NCI-H2196 treated with DMSO at 0.1 percent for 48 hours (cell line): Measurements from ENCODE around the gene AQP12B.

Experiments used
- DNase-seq: peaks from one replicate; lab custom pipeline; 2025; ENCODE audit not compliant: unreplicated experiment; lab: John Stamatoyannopoulos, UW

Gene AQP12B

DNA sequence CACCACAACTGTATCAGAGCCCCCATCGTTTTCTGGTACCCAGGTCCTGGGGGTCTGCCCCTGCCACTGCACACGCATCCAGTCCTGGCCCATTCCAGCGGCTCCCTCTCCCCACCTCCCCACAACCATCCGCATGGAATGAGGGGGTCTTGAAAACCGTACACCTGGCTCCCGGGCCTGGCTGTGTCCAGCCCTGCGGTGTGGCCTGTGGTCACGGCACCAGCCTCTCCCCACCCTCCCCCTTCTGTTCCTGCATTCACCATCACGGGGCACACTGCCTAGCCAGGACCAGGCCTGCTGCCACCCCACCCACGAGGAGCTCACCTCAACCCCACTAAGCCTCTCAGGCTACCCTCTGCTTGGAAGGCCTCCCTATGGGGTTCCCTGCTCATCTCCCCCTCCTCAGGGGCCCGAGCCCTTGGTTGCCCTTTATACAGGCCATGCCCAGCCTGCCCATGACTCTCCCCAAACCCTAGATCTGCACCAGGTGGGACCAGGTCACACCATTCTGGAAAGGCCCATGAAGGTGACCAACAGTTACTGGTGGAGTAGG is 46.0 kb downstream of the AQP12B start:
- DNase-seq = no peak

DNA sequence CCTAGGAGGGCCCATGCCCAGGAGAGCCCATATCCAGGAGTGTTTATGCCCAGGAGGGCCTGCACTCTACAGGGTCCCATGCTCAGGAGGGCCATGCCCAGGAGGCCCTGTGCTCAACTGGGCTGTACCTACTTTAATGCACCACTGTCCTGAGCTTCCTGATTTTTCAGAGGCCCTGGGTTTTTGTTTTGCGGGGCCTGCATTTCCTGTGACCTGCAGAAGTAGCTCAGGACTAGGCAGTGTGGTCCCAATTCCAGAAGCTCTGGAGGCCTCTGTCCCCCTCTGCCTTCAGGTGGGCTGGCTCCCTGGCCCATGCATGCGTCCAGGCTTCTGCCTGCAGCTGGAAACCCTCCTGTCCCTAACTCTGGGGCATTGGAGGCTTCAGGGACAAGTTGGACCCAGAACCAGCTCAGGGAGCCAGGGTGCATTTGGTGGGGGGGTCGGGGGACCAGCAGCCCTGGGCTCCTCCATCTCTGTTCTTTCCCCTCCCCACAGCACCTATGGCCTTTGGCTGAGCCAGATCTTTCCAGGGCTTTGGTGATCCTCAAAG is 46.6 kb downstream of the AQP12B start:
- DNase-seq = no peak

DNA sequence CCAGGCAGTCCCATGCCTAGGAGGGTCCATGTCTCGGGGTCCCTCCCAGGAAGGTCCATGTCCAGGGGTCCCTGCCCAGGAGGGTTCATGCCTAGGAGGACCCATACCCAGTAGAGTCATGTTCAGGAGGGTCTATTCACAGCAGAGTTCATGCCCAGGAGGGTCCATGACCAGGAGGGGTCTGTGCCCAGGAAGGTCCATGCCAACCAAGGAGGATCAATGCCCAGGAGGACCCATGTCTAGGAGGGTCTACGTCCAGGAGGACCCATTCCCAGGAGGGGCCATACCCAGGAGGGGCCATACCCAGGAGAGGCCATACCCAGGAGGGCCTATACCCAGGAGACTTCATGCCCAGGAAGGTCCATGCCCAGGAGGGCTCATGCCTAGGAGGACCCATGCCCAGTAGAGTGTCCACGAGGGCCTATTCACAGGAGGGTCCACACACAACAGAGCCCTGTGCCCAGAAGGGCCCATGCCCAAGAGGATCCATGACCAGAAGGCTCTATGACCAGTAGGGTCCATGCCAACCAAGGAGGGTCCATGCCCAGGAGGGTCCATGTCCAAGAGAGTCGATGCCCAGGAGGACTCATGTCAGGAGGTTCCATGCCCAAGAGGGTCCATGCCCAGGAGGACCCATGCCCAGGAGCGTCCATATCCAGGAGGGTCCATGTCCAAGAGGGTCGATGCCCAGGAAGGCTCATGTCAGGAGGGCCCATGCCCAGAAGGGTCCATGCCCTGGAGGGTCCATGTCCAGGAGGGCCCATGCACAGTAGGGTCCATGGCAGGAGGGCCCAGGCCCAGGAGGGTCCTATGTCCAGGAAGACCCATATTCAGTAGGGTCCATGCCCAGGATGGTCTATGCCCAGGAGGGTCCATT is 47.3 kb downstream of the AQP12B start:
- DNase-seq = no peak

DNA sequence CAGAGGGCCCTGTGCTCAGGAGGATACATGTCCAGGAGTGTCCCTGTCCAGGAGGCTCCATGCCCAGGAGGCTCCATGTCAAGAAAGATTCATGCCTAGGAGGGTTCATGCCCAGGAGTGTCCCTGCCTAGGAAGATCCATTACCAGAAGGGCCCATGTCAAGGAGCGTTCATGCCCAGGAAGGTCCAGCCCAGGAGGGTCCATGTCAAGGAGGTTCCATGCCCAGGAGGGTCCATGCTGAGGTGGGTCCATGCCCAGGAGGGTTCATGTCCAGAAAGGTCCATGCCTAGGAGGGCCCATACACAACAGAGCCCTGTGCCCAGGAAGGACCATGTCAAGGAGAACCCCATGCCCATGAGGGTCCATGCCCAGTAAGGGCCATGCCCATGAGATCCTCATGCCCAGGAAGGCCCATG is 50.4 kb downstream of the AQP12B start:
- DNase-seq = no peak

DNA sequence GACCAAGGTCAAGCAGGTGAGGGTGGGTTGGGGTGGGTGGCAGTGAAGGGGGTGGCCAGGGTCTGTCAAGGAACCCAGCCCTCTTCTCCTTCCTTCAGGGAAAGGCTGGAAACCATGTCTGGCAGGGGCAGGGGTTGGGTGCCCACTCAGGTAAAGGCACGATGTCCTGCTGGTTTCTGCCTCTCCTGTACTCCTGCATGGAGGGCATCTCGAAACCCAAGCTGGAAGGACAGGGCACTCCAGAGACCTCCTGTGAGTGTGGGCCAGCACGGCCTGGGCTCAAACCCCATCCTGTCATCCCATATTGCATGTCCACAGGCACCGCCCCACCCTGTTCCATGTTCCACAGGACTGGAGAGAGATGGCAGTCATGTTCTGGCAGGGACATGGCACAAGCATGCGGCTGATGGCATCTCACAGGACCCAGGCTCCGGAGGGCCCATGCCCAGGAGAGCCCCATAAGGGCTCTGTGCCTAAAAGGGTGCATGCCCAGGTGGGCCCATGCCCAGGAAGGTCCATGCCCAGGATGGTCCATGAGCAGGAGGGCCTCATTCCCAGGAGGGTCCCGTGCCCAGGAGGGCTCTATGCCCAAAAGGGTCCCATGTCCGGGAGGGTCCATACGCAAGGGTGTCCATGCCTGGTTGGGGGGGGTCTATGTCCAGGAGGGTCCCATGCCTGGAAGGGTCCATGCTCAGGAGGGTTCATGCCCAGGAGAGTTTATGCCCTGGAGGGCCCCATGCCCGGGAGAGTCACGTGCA is 51.0 kb downstream of the AQP12B start:
- no peak for DNase-seq

DNA sequence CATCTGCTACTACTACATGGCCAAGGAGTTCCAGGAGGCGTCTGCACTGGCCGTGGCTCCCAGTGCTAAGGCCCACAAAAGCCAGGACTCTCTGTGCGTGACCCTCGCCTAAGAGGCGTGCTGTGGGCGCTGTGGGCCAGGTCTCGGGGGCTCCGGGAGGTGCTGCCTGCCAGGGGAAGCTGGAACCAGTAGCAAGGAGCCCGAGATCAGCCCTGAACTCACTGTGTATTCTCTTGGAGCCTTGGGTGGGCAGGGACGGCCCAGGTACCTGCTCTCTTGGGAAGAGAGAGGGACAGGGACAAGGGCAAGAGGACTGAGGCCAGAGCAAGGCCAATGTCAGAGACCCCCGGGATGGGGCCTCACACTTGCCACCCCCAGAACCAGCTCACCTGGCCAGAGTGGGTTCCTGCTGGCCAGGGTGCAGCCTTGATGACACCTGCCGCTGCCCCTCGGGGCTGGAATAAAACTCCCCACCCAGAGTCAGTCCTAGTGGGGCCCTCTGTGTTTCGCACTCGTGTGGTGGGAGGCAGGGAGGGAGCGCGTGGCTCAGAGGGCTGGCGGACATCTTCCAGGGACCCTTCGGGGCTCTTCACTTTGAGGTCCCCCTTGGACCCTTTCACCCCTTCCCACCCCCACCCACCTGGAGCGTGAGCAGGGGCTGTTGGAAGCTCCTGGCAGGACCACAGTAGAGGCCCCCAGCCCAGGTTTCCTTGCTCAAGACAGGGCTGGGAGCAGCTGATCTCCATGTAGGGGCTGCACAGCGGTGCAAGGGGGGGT is 51.7 kb downstream of the AQP12B start:
- DNase-seq = no peak

DNA sequence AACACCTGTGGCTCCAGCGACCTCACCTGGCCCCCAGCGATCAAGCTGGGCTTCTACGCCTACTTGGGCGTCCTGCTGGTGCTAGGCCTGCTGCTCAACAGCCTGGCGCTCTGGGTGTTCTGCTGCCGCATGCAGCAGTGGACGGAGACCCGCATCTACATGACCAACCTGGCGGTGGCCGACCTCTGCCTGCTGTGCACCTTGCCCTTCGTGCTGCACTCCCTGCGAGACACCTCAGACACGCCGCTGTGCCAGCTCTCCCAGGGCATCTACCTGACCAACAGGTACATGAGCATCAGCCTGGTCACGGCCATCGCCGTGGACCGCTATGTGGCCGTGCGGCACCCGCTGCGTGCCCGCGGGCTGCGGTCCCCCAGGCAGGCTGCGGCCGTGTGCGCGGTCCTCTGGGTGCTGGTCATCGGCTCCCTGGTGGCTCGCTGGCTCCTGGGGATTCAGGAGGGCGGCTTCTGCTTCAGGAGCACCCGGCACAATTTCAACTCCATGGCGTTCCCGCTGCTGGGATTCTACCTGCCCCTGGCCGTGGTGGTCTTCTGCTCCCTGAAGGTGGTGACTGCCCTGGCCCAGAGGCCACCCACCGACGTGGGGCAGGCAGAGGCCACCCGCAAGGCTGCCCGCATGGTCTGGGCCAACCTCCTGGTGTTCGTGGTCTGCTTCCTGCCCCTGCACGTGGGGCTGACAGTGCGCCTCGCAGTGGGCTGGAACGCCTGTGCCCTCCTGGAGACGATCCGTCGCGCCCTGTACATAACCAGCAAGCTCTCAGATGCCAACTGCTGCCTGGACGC is 52.5 kb downstream of the AQP12B start:
- DNase-seq = no peak

DNA sequence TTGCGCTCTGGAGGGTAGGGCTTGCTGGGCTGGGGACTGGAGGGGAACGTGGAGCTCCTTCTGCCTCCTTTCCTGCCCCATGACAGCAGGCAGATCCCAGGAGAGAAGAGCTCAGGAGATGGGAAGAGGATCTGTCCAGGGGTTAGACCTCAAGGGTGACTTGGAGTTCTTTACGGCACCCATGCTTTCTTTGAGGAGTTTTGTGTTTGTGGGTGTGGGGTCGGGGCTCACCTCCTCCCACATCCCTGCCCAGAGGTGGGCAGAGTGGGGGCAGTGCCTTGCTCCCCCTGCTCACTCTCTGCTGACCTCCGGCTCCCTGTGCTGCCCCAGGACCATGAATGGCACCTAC is 53.1 kb downstream of the AQP12B start:
- DNase-seq = no peak

DNA sequence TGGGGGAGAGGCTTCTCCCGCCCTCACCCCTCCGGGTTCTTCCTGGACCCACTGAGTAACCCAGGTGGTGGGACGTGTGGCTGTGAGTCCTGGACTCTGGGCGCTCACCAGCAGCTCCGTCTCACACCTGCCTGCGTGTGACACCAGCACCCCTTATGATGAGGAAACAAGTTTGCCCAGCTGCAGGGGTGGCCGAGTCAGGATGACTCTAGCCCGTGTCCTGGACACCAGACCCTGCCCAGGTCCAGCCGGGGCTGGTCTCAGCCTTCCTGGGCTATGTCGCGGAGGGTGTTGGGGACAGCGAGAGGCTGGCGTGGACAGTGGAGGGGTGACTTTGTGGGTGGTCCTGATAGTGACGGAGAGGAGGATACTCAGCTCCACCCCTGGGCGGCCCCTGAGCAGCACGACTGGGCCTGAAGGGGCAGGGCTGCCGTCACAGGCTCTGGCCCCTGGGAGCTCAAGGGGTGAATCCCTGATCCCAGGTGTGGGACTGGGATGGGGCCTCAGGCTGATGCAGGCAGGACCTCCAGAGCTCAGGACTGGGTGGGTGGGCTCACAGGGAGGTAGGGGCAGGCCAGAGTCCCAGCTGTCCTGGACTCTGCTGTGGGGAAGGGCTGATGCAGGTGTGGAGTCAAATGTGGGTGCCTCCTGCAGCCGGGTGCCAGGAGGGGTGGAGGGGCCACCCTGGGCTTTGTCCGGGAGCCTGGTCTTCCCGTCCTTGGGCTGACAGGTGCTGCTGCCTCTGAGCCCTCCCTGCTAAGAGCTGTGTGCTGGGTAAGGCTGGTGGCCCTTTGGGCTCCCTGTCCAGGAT is 53.7 kb downstream of the AQP12B start:
- DNase-seq = no peak

DNA sequence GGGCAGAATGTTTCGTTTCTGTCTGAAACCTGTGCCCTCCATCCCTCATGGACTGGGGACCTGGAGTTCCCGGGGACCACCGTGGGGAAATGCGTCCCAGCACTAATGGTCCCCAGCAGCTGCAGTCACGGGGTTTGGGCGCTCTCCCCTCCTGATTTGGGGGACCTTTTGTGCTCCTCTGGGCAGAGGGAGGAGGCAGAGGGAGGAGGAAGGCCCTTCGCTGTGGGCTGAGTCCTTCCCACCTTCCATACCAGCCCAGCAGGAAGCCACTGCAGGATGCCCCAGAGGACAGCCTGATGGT is 54.2 kb downstream of the AQP12B start:
- DNase-seq = no peak

DNA sequence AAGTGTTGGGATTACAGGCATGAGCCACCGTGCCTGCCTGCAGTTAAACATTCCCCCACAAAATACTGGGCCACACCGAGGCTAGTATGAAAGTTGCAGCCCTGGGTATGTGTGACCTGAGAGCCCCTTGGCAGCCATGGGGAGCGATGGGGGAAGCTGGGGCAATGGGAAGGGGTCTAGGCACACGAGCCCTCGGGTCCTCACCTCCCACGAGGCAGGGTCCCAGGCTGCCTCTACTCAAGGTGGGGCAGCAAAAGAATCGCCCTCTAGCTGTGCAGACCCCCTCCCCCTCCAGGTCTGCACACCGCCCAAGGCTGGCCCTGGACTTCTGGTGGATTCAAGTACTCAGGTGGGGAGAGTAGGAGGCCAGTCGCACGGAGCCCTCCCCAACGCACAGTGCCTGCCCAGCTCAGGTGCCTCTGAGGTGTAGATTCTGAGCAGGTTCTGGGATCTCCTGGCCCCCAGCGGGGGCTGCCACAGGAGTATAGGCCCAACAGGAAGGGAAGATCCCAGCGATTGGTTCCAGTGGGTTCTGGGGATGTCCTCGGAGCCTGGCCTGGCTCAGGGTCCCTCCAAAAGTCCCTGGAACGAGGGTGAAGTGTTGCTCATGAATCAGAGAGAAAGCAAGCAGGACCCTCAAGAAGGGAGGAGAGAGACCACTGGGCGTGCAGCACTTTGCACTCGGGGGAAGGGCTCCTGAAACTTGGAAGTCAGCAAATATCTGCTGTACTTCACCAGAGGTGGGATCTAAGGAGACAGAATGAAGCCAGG is 54.8 kb downstream of the AQP12B start:
- DNase-seq = no peak

DNA sequence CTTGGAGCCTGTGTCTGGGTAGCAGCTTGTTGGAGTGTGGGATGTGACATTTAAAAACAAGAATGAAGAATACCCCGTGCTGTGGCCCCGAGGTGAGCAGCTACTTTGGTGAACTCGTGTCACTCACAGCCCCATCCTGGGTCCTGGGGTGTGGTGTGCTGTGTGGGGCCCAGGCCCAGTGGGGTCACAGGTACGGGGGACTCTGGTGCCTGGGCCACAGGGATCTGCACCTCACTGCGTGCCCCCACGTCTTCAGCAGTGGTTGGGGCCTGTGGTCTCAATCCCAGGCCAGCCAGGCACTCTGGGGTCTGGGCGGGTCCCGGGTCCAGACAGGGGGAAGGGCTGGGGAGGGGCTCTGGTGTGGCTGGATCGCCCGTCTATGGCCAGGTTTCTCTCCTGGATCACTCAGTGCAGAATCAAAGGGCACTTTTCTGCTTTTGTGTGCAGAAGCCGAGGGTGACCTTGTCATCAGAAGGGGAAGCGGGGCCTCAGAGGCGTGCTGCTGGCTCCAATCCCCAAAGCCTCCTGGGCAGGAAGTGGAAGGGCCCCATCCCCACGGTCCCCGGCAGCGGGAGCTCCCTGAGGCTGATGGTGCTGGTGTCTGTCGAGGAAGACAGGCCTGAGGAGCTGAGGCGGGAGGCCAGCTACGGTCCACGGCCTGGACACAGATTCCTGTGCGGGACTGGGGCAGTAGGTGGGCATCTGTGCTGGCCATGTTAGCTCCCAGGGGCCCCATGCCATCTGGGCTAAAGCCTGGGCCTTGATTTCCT is 56.0 kb downstream of the AQP12B start:
- no peak for DNase-seq
